GM21576 (cell line): ENCODE data around the gene SGCD.
A peak's percentile ranks its signal among the peaks of the same experiment; 100 is the strongest.

Experiments
- ATAC-seq: cut with Tn5 transposase; IDR thresholded peaks from one replicate; pipeline ENCODE4 v1.9.1; 2021; ENCODE audit warnings: mild to moderate bottlenecking, moderate library complexity; ENCODE audit not compliant: unreplicated experiment

The SGCD gene

DNA sequence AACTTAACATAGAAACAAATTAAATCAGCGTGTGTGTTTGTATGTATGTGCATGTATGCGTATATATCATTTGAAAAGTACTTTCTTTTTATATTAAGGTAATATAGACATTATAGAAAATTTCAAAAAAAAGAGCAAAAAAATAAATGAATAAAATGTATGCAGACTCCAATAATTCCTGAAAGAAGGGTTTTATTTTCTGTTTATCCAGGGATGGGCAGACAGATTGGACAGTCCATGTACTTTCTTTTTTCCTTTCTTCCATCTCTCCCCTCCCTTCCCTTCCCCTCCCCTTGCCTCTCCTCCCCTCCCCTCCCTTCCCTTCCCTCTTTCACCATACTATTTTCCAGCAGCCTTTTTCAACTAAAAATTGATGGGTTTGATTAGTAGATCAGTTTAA is 123.8 kb downstream of the SGCD start:
- no peak for ATAC-seq

DNA sequence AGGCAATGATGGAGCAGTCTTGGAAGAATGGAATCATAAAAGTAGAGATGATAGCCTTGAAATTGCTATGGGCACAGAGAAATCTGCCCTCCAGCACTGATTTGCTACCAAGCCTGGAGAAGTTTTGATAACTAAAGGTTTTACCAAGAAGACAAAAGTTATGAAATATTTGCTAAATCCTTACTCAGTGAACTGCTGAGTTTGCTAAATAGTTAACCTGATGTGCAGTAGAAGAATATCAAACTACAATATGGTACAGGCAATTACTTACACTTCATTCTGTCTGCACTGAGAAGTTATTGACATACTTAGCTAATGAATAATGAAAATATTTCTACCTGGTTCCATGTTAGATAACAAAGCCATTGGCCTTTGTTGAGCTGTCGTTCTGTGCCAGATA is 124.5 kb downstream of the SGCD start:
- no peak for ATAC-seq

DNA sequence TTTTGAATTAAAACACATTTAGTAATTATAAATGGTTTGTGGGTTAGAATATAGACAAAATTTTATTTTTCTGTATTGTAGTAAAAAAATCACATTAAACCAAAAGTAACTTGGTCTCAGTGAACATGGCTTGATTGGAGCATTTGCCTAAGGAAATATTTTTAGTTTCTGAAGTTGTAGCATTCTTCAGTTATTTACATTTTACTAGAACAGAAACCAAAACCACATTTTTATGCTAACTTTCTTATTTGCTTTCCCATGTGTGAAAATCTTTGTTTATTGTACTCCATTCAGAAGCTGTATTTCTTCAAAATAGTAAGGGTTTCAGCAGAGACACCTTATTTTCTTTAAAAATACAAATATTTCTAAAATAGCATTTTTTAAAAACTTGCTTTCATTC is 129.9 kb downstream of the SGCD start:
- ATAC-seq, result peak; percentile 49

GRCh38 chr5:156459812-156460385 is 132.9 kb downstream of the SGCD start:
- no peak for ATAC-seq

DNA sequence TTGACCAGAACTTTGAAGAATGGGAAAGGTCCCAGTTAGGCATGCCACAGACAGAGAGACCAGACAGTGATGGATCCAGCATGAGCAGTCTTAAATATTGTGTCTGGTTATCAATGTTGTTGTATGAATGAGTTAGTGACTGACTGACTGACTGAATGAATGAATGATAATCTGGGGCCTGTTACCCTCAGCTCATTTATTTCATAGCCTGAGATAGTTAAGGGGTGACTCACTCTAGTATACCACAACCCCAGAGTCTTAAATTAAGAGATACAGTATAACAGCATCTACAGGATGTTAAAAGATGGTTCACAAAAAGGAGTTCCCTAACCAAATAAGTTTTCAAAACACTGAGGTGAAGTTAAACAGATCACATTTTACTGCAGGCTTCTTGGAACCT is 133.5 kb downstream of the SGCD start:
- ATAC-seq, result no peak

DNA sequence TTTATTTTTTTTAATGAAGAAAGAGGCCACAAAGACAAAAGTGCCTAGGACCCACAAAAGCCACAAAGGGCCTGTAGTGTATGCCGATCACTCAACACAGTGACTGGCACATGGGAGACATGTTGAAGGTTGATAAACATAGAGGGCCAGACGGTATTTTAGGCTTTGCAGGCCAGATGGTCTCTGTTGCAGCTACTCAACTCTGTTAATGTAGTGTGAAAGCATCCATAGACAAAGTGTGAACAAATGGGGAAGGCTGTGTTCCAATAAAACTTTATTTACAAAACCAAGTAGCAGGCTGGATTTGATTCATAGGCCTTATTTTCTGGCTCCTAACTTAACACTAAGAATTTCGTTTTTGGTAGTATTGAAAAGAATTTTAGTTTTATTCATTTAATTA is 139.9 kb downstream of the SGCD start:
- ATAC-seq, result no peak

DNA sequence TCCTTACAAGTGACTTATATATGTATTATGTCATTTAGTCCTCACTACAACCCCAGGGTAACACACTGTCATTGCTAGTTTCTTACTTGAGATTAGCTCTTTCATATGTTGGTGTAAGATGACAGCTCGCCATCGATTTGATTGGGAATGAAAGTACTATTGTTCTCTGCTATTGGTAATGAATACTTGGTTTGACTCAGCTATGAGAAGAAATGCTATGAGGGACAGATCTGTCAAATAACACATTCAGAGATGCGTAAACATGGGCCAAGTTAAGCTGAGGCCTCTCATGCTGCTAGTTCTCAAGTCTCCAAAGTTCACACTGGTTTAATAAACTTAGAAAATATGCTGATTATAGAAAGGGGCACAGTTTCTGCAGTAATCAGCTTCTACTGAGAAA is 142.7 kb downstream of the SGCD start:
- ATAC-seq, result no peak

GRCh38 chr5:156471893-156472292 is 144.9 kb downstream of the SGCD start:
- no peak for ATAC-seq

GRCh38 chr5:156473269-156473908 is 146.4 kb downstream of the SGCD start:
- ATAC-seq, result no peak

DNA sequence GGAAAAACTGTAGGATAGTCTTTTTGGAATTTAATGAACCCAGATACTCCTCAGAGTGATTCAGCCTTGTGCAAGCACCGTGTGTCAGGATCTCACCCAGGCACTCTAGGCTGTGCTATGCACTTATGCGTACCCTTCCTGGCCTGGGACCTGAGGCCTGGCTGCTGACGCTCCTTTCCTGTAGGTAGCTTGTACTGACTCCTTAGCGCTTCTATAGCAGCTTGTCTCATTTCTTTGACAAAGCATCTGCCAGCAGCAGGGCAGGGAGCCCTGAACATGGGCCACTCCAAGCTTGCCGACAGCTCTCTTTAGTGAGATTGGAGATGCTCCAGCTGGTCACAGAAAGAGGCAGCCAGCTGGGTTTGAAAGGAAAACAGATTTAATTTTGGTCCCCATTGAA is 147.3 kb downstream of the SGCD start:
- ATAC-seq, result no peak

- no peak for ATAC-seq
These were observed 148.5 kb downstream of the SGCD start for GRCh38 chr5:156475182-156476157.

- no peak for ATAC-seq
These were observed 149.2 kb downstream of the SGCD start for GRCh38 chr5:156476158-156476551.

GRCh38 chr5:156476678-156477077 is 149.7 kb downstream of the SGCD start:
- ATAC-seq, result no peak

GRCh38 chr5:156477196-156477595 is 150.2 kb downstream of the SGCD start:
- ATAC-seq, result no peak

DNA sequence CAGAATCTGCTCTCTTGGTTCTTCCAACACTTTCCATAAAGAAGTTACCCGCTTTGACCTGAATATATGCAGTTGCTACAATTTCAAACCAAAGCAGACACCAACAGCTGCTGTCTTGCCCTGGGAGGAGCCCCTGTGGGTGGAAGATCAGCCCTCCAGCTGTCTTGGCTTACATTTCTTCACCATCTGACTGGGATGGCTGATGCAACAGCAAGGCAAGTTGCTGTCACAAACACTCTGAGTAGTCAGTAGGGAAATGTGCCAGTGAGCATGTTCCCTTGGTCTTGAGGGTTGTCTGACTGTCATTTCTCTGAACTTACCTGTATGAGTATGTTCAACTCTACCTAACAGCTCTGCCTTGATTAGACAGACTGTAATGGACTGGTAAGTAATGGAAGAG is 152.9 kb downstream of the SGCD start:
- peak; percentile 56 for ATAC-seq

GRCh38 chr5:156481741-156482140 is 154.8 kb downstream of the SGCD start:
- no peak for ATAC-seq

- no peak for ATAC-seq
These were observed 155.9 kb downstream of the SGCD start for GRCh38 chr5:156482818-156483217.

- no peak for ATAC-seq
These were observed 159.7 kb downstream of the SGCD start for GRCh38 chr5:156486394-156487238.

DNA sequence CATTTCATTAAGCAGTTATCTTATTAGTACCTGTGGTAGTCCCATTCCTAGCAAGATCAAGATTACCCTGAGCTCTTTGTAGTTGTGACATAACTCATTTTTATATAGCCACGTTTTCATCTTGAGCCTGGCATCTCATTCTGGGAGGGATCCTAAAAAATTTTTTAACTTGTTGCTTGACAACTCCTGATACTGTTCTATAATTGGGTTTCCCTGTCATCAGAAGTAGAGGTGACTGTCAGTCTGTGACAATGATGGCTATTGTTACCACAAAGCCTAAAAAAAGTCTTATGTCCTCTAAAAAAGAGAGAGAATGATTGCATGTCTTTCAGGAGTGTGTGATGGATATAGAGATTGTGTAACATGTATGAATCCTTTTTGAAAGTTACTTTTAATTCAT is 164.8 kb downstream of the SGCD start:
- ATAC-seq, result no peak

DNA sequence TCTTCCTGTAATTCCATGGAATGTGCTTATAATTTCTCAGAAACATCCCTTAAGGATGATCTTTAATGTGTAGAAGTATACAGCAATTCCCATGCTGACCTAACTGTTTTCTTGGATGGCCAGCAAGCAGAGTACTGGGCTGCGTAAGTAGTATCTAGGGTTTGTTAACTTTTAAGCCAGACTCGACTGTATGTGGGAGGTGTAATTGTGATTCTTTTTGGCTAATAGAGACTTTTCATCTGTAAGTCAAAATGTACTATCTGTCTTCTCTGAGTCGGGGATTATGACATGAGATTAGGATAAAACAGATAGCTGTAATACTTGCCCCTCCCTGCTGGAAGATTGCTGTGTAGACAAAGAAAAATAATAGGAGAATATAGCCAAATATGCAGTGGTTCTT is 169.3 kb downstream of the SGCD start:
- no peak for ATAC-seq

DNA sequence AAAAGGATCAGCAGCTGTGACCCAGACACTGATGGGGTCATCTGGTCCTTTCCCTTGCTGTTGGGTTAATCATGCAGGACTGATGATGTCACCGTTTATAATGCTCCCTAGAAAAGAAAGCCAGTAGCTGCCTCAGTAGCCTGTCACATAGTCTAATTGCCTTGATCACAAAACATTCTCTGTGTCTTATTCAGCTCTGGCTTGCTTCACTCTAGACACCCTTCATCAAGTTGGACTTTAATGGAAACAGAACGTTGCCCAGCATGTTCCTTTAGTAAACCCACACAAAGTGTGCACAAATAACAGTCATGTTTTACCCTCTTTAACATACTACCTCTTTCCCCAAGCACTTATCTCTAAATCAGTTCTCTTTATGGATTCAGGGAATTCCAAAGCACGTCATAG is 170.8 kb downstream of the SGCD start:
- ATAC-seq, result no peak
